Measurements from ENCODE around the gene TFAM.

DNA sequence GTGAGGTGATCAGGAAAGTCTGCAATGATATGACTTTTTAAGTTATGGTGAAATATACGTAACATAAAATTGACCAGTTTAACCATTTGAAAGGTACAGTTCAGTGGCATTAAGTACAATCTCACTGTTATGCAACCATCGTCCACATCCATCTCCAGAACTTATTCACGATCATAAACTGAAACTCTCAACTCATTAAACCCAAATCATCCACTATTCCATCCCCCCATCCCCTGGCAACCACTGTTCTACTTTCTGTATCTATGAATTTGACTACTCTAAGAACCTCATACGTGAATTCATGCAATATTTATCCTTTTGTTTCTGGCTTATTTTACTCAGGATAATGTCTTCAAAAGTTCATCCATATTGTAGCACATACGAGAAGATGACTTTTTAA is 48.4 kb downstream of the TFAM start:
- TF ChIP-seq, protein P1, sequence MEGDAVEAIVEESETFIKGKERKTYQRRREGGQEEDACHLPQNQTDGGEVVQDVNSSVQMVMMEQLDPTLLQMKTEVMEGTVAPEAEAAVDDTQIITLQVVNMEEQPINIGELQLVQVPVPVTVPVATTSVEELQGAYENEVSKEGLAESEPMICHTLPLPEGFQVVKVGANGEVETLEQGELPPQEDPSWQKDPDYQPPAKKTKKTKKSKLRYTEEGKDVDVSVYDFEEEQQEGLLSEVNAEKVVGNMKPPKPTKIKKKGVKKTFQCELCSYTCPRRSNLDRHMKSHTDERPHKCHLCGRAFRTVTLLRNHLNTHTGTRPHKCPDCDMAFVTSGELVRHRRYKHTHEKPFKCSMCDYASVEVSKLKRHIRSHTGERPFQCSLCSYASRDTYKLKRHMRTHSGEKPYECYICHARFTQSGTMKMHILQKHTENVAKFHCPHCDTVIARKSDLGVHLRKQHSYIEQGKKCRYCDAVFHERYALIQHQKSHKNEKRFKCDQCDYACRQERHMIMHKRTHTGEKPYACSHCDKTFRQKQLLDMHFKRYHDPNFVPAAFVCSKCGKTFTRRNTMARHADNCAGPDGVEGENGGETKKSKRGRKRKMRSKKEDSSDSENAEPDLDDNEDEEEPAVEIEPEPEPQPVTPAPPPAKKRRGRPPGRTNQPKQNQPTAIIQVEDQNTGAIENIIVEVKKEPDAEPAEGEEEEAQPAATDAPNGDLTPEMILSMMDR (IDR thresholded peaks at IDR 0.05) = no peak
- no peak for TF ChIP-seq POLR2AphosphoS5 (IDR thresholded peaks at IDR 0.05; ENCODE audit: insufficient read depth in 1 of 2, low read depth in 1 of 2)
